RWPE2 (cell line): ENCODE results near the gene RHBDD2.
"Not testable (repeated sequence)": the region's sequence is repeated elsewhere in the genome, so short reads cannot be mapped to it uniquely, and the experiment has no call there.

Experiments used
- ATAC-seq: fragments of 200-7000 bp; cut with Tn5 transposase; 3 replicates; pipeline ENCODE4 v1.9.1; 2021; ENCODE audit warnings: low read depth
- DNase-seq: peaks from one replicate; pipeline ENCODE4 v3.0.0-alpha.2; 2020; ENCODE audit warnings: low spot score
- H3K27ac ChIP-seq: fragments of 450-650 bp; 2 replicates; pipeline ENCODE4 v1.5.1; 2017; ENCODE audit warnings: mild to moderate bottlenecking; ENCODE audit not compliant: poor library complexity, severe bottlenecking
- H3K27me3 ChIP-seq: fragments of 250-450 bp; sonication (Bioruptor Pico); 2 replicates; pipeline ENCODE4 v1.5.1; 2021; ENCODE audit warnings: mild to moderate bottlenecking, moderate library complexity; ENCODE audit not compliant: insufficient read depth, poor library complexity, severe bottlenecking
- H3K36me3 ChIP-seq: fragments of 250-450 bp; sonication (Bioruptor Pico); 2 replicates; pipeline ENCODE4 v1.5.1; 2020; ENCODE audit warnings: low read depth, mild to moderate bottlenecking, moderate library complexity
- H3K4me1 ChIP-seq: fragments of 250-450 bp; sonication (Bioruptor Pico); 2 replicates; pipeline ENCODE4 v1.5.1; 2021; ENCODE audit warnings: mild to moderate bottlenecking, moderate library complexity; ENCODE audit not compliant: insufficient read depth, poor library complexity, severe bottlenecking
- H3K4me3 ChIP-seq: fragments of 250-450 bp; sonication (Bioruptor Pico); 2 replicates; pipeline ENCODE4 v1.5.1; 2021; ENCODE audit warnings: mild to moderate bottlenecking, moderate library complexity; ENCODE audit not compliant: severe bottlenecking
- H3K9me3 ChIP-seq: fragments of 250-450 bp; sonication (Bioruptor Pico); 2 replicates; pipeline ENCODE4 v1.5.1; 2021; ENCODE audit warnings: mild to moderate bottlenecking, moderate library complexity; ENCODE audit not compliant: severe bottlenecking
- CTCF ChIP-seq: fragments of 450-650 bp; IDR thresholded peaks from one replicate; pipeline ENCODE4 v1.5.1; 2017; ENCODE audit warnings: mild to moderate bottlenecking, moderate library complexity; ENCODE audit not compliant: poor library complexity, severe bottlenecking

Gene RHBDD2

GRCh38 chr7:75878769-75879611 lies at the start of gene RHBDD2:
RHBDD2 (plus strand) TSS chr7:75879034; CDS start chr7:75879083, 49 bp downstream.
- ATAC-seq, result peak; percentile 90
- no peaks in the 10 kb centered on the region for H3K9me3 ChIP-seq
- peaks cover 32% of the 10 kb centered on the region for H3K36me3 ChIP-seq
- H3K4me1 ChIP-seq, result peaks cover 4% of the 10 kb centered on the region
- peak within 1 kb of the TSS; percentile 63 for H3K4me3 ChIP-seq
- peak within 1 kb of the TSS; percentile 44 for H3K27ac ChIP-seq
- DNase-seq, result peak; percentile 93
- H3K27me3 ChIP-seq, result no peaks in the 10 kb centered on the region
- no peak for TF ChIP-seq CTCF

- not testable (repeated sequence) for H3K4me3 ChIP-seq, H3K36me3 ChIP-seq, H3K9me3 ChIP-seq, H3K27ac ChIP-seq, H3K27me3 ChIP-seq, H3K4me1 ChIP-seq
- peak; percentile 79 for DNase-seq
- peak; percentile 90 for ATAC-seq
These were observed 49.2 kb upstream of the RHBDD2 start for GRCh38 chr7:75829656-75830055.

GRCh38 chr7:75830978-75831377 lies 47.9 kb upstream of the RHBDD2 start:
- Histone ChIP-seq H3K27me3 (no peaks in the 10 kb centered on the region), H3K4me3 (no peak overlapping the region), H3K27ac (no peak overlapping the region), H3K36me3 (no peaks in the 10 kb centered on the region), H3K9me3 (no peaks in the 10 kb centered on the region), H3K4me1 (peaks cover 3% of the 10 kb centered on the region)
- DNase-seq (no peak), ATAC-seq (no peak)
- TF ChIP-seq CTCF, result no peak

- DNase-seq, H3K9me3 ChIP-seq, H3K27me3 ChIP-seq, H3K4me1 ChIP-seq, H3K36me3 ChIP-seq, H3K27ac ChIP-seq, H3K4me3 ChIP-seq: not testable (repeated sequence)
- ATAC-seq, result peak; percentile 63; the same call in 1 of the 3 replicates
These were observed 45.2 kb upstream of the RHBDD2 start for GRCh38 chr7:75833662-75834061.

GRCh38 chr7:75835688-75836285 lies 43.0 kb upstream of the RHBDD2 start:
- no peak for TF ChIP-seq CTCF
- Histone ChIP-seq H3K27ac (no peak overlapping the region), H3K36me3 (no peaks in the 10 kb centered on the region), H3K4me1 (no peaks in the 10 kb centered on the region), H3K27me3 (no peaks in the 10 kb centered on the region), H3K4me3 (no peak overlapping the region), H3K9me3 (no peaks in the 10 kb centered on the region)
- ATAC-seq, result no peak
- no peak for DNase-seq
